ENCODE results near the gene GP2. TPM values are rescaled to one million over a fixed set of nuclear protein-coding genes. Genes with fewer than 3 reads are reported as not detected.

The GP2 gene
- not detected in 2 replicates for total RNA-seq

GRCh38 chr16:20327444-20328041 lies at the start of gene GP2:
Gene GP2 (minus strand): TSS chr16:20327513. CDS start chr16:20326431, 1,082 bp downstream.

GRCh38 chr16:20352615-20353014 lies 25.3 kb upstream of the GP2 start, which contains the start of gene UMOD:
Gene UMOD (minus strand): TSS chr16:20352715. CDS start chr16:20350737, 1,978 bp downstream.

Other genes with a start within 250 kb of the GP2 start
- gene UMOD, start 25.2 kb upstream of the GP2 start, total RNA-seq = not detected in 2 replicates
- not detected in 2 replicates for gene PDILT, start 77.2 kb upstream of the GP2 start, total RNA-seq
- gene ACSM5, start 82.0 kb upstream of the GP2 start, total RNA-seq = not detected in 2 replicates
- gene ACSM2A, start 124.0 kb upstream of the GP2 start, total RNA-seq = not detected in 2 replicates
- gene ACSM2B, start 248.9 kb upstream of the GP2 start, total RNA-seq = not detected in 2 replicates

All from smooth muscle cell of the umbilical artery (primary cell).